ENCODE data around the gene PDZRN3. TPM values are rescaled to one million over a fixed set of nuclear protein-coding genes. Genes with fewer than 3 reads are reported as not detected.

Gene PDZRN3
- total RNA-seq, 2 experiments from 2014 or later = not detected

- ChIA-PET POLR2A (no interaction called here), CTCF (no interaction called here)
- H3K4me3 Mint-ChIP-seq = no peak overlapping the region
- DNase-seq (no peak), ATAC-seq (no peak)
- intact Hi-C loops (cut with micrococcal nuclease) = no loop called here
- TF ChIP-seq CTCF (IDR thresholded peaks at IDR 0.05) = no peak
- no peak overlapping the region for H3K27ac Mint-ChIP-seq
- no peaks in the 10 kb centered on the region for H3K4me1 Mint-ChIP-seq (ENCODE audit: low read depth)
- H3K36me3 Mint-ChIP-seq (ENCODE audit: low read depth) = no peaks in the 10 kb centered on the region
- H3K9me3 Mint-ChIP-seq = no peaks in the 10 kb centered on the region
- no peaks in the 10 kb centered on the region for H3K27me3 Mint-ChIP-seq
These were observed 234.8 kb downstream of the PDZRN3 start for GRCh38 chr3:73389928-73390327.

GRCh38 chr3:73389117-73389813 lies 235.5 kb downstream of the PDZRN3 start:
- POLR2A ChIA-PET = no interaction called here
- intact Hi-C loops (cut with micrococcal nuclease) = no loop called here
- no peak for ATAC-seq
- H3K9me3 Mint-ChIP-seq = no peaks in the 10 kb centered on the region
- no peak overlapping the region for H3K4me3 Mint-ChIP-seq
- H3K27ac Mint-ChIP-seq = no peak overlapping the region
- CTCF ChIA-PET = no interaction called here
- no peaks in the 10 kb centered on the region for H3K27me3 Mint-ChIP-seq
- no peak for DNase-seq
- TF ChIP-seq CTCF (IDR thresholded peaks at IDR 0.05) = no peak
- no peaks in the 10 kb centered on the region for H3K4me1 Mint-ChIP-seq (ENCODE audit: low read depth)
- H3K36me3 Mint-ChIP-seq (ENCODE audit: low read depth) = no peaks in the 10 kb centered on the region

- TF ChIP-seq CTCF (IDR thresholded peaks at IDR 0.05) = no peak
- H3K4me3 Mint-ChIP-seq = no peak overlapping the region
- no peaks in the 10 kb centered on the region for H3K27me3 Mint-ChIP-seq
- H3K9me3 Mint-ChIP-seq = peaks cover 10% of the 10 kb centered on the region
- H3K4me1 Mint-ChIP-seq (ENCODE audit: low read depth) = no peaks in the 10 kb centered on the region
- H3K27ac Mint-ChIP-seq = no peak overlapping the region
- CTCF ChIA-PET = no interaction called here
- no peak for ATAC-seq
- intact Hi-C loops (cut with micrococcal nuclease) = no loop called here
- H3K36me3 Mint-ChIP-seq (ENCODE audit: low read depth) = no peaks in the 10 kb centered on the region
- POLR2A ChIA-PET = no interaction called here
- DNase-seq = no peak
These were observed 239.2 kb downstream of the PDZRN3 start for GRCh38 chr3:73385568-73385967.

GRCh38 chr3:73384091-73384906 lies 240.4 kb downstream of the PDZRN3 start:
- Mint-ChIP-seq H3K27me3 (no peaks in the 10 kb centered on the region), H3K4me3 (no peak overlapping the region), H3K36me3 (ENCODE audit: low read depth) (no peaks in the 10 kb centered on the region), H3K9me3 (peaks cover 10% of the 10 kb centered on the region), H3K27ac (no peak overlapping the region), H3K4me1 (ENCODE audit: low read depth) (no peaks in the 10 kb centered on the region)
- no peak for DNase-seq
- TF ChIP-seq CTCF (IDR thresholded peaks at IDR 0.05) = no peak
- POLR2A ChIA-PET = no interaction called here
- intact Hi-C loops (cut with micrococcal nuclease) = no loop called here
- CTCF ChIA-PET = interaction anchor here (0.6 kb wide), 1 partner anchor 17 kb away, joined by 3 read pairs; no protein-coding TSS in a partner anchor
- ATAC-seq = no peak

GRCh38 chr3:73383470-73384049 lies 241.2 kb downstream of the PDZRN3 start:
- CTCF ChIA-PET = interaction anchor here (0.6 kb wide), 1 partner anchor 16 kb away, joined by 3 read pairs; no protein-coding TSS in a partner anchor
- DNase-seq = no peak
- ATAC-seq = no peak
- H3K36me3 Mint-ChIP-seq (ENCODE audit: low read depth) = no peaks in the 10 kb centered on the region
- POLR2A ChIA-PET = no interaction called here
- peaks cover 10% of the 10 kb centered on the region for H3K9me3 Mint-ChIP-seq
- no peaks in the 10 kb centered on the region for H3K27me3 Mint-ChIP-seq
- intact Hi-C loops (cut with micrococcal nuclease) = no loop called here
- H3K4me1 Mint-ChIP-seq (ENCODE audit: low read depth) = no peaks in the 10 kb centered on the region
- H3K4me3 Mint-ChIP-seq = no peak overlapping the region
- no peak overlapping the region for H3K27ac Mint-ChIP-seq
- TF ChIP-seq CTCF (IDR thresholded peaks at IDR 0.05) = no peak

Measured in activated CD8-positive, alpha-beta T cell treated with anti-CD3 and anti-CD28 coated beads for 36 hours (primary cell).